SK-N-SH (cell line): Measurements from ENCODE around the gene MINDY4. TPM values are rescaled to one million over a fixed set of nuclear protein-coding genes. Genes with fewer than 3 reads are reported as not detected.

Experiments
- CTCF ChIA-PET: fragments of 300-600, 350-600 bp; formaldehyde crosslinking; extraction: SDS; loops from one replicate; lab custom pipeline; 2021; lab: Yijun Ruan, JAX
- POLR2A ChIA-PET: fragments of 350-600 bp; sonication (Branson Sonifier 250); formaldehyde crosslinking; extraction: SDS; loops from one replicate; lab custom pipeline; 2020; ENCODE audit warnings: antibody characterized with exemption, inconsistent platforms; lab: Yijun Ruan, JAX
- DNase-seq: peaks from one replicate; pipeline ENCODE4 v3.0.0; 2012
- H2AFZ ChIP-seq: fragments of 200-600 bp; sonication (generic); 2 replicates; pipeline ENCODE4 v1.8.1; 2016; ENCODE audit warnings: antibody characterized with exemption, mild to moderate bottlenecking, low read depth
- H3F3A ChIP-seq: fragments of 200-600 bp; sonication (generic); replicated peaks from 2 replicates; pipeline ENCODE3; 2016; ENCODE audit warnings: antibody characterized with exemption, mild to moderate bottlenecking; ENCODE audit not compliant: insufficient read depth
- H3K27ac ChIP-seq, 2 experiments: fragments of 200-500 bp in 1 of 2; fragments of 200-600 bp in 1 of 2; sonication (Bioruptor generic) in 1 of 2; sonication (generic), shearing (Covaris generic) in 1 of 2; 2 replicates each; pipeline versions ENCODE4 v1.5.1 to v1.6.1; 2014 to 2016; ENCODE audit warnings: low read depth in 2 of 2, inconsistent platforms in 1 of 2, low read length in 1 of 2, mild to moderate bottlenecking in 1 of 2, mixed read lengths in 1 of 2
- H3K27me3 ChIP-seq: fragments of 200-600 bp; sonication (generic), shearing (Covaris generic); 2 replicates; pipeline ENCODE4 v1.6.1; 2016; ENCODE audit warnings: mixed run types; ENCODE audit not compliant: insufficient read depth
- H3K36me3 ChIP-seq, 2 experiments: fragments of 200-500 bp in 1 of 2; fragments of 200-600 bp in 1 of 2; sonication (Bioruptor generic) in 1 of 2; sonication (generic) in 1 of 2; replicated peaks in 1 of 2; 2 replicates each; pipeline versions ENCODE3 to v1.5.1; 2014 to 2016; ENCODE audit warnings: low read length in 1 of 2, mild to moderate bottlenecking in 1 of 2; ENCODE audit not compliant: insufficient read depth in 2 of 2, control insufficient read depth in 1 of 2
- H3K4me1 ChIP-seq, 2 experiments: fragments of 200-500 bp in 1 of 2; fragments of 200-600 bp in 1 of 2; sonication (Bioruptor generic) in 1 of 2; sonication (generic), shearing (Covaris generic) in 1 of 2; 2 replicates each; pipeline versions ENCODE4 v1.5.1 to v1.6.1; 2014 to 2016; ENCODE audit warnings: low read depth in 1 of 2, low read length in 1 of 2, mixed run types in 1 of 2; ENCODE audit not compliant: insufficient read depth in 2 of 2, control insufficient read depth in 1 of 2
- H3K4me2 ChIP-seq: fragments of 200-600 bp; sonication (generic), shearing (Covaris generic); 2 replicates; pipeline ENCODE4 v1.6.1; 2017; ENCODE audit warnings: mixed run types
- H3K4me3 ChIP-seq, 2 experiments: fragments of 200-500 bp in 1 of 2; fragments of 200-600 bp in 1 of 2; sonication (Bioruptor generic) in 1 of 2; sonication (generic), shearing (Covaris generic) in 1 of 2; 2 replicates each; pipeline versions ENCODE4 v1.5.1 to v1.8.1; 2014 to 2016; ENCODE audit warnings: low read depth in 2 of 2, inconsistent platforms in 1 of 2, low read length in 1 of 2, mild to moderate bottlenecking in 1 of 2, mixed read lengths in 1 of 2, moderate library complexity in 1 of 2
- H3K79me2 ChIP-seq: fragments of 200-600 bp; sonication (generic); 2 replicates; pipeline ENCODE4 v1.8.1; 2017; ENCODE audit warnings: mild to moderate bottlenecking; ENCODE audit not compliant: insufficient read depth
- H3K9ac ChIP-seq: fragments of 200-600 bp; sonication (generic); 2 replicates; pipeline ENCODE4 v1.6.1; 2017; ENCODE audit warnings: mixed run types
- H3K9me2 ChIP-seq: fragments of 200-600 bp; sonication (generic); 2 replicates; pipeline ENCODE4 v1.6.1; 2017; ENCODE audit warnings: mixed run types
- H3K9me3 ChIP-seq: fragments of 200-600 bp; sonication (generic); 2 replicates; pipeline ENCODE4 v1.6.1; 2017; ENCODE audit warnings: mixed run types, mild to moderate bottlenecking, moderate library complexity
- H4K20me1 ChIP-seq: fragments of 200-600 bp; sonication (generic); 2 replicates; pipeline ENCODE4 v1.6.1; 2017; ENCODE audit warnings: mild to moderate bottlenecking, mixed run types; ENCODE audit not compliant: insufficient read depth
- CHD2 ChIP-seq: fragments of 150-350 bp; IDR thresholded peaks from 2 replicates; pipeline ENCODE4 v1.6.1; 2018; ENCODE audit warnings: low read length; ENCODE audit not compliant: partially characterized antibody
- CTCF ChIP-seq: fragments of 200-600 bp; sonication (generic); IDR thresholded peaks from 2 replicates; pipeline ENCODE4 v1.6.1; 2017; ENCODE audit warnings: antibody characterized with exemption, mild to moderate bottlenecking, moderate library complexity
- ELF1 ChIP-seq: IDR thresholded peaks from 2 replicates; pipeline ENCODE4 v1.4.0; 2012
- EP300 ChIP-seq, 2 experiments: IDR thresholded peaks; 2 replicates each; pipeline versions ENCODE4 v1.4.0 to v1.6.1; 2012; ENCODE audit warnings: borderline replicate concordance in 1 of 2, low read depth in 1 of 2, low read length in 1 of 2
- FOXJ3 ChIP-seq: sonication (generic); formaldehyde crosslinking; IDR thresholded peaks from 2 replicates; pipeline ENCODE4 v1.5.1; 2020; ENCODE audit warnings: mild to moderate bottlenecking, missing genetic modification reagents
- GABPA ChIP-seq: IDR thresholded peaks from 2 replicates; pipeline ENCODE4 v1.4.0; 2012; ENCODE audit warnings: low read depth, mild to moderate bottlenecking
- GATA2 ChIP-seq: sonication (generic); formaldehyde crosslinking; IDR thresholded peaks from 2 replicates; pipeline ENCODE4 v1.5.0; 2020; ENCODE audit warnings: mild to moderate bottlenecking, missing genetic modification reagents
- MEF2A ChIP-seq: IDR thresholded peaks from 2 replicates; pipeline ENCODE4 v1.4.0; 2012; ENCODE audit warnings: low read depth, borderline replicate concordance
- MXI1 ChIP-seq: IDR thresholded peaks from 2 replicates; pipeline ENCODE4 v1.6.1; 2012; ENCODE audit warnings: mild to moderate bottlenecking, low read depth, low read length, improper control_type of control experiment
- NFIC ChIP-seq: IDR thresholded peaks from 2 replicates; pipeline ENCODE4 v1.4.0; 2012; ENCODE audit warnings: borderline replicate concordance
- PBX3 ChIP-seq: IDR thresholded peaks from 2 replicates; pipeline ENCODE4; 2012
- POLR2AphosphoS5 ChIP-seq: IDR thresholded peaks from 2 replicates; pipeline ENCODE4 v1.6.1; 2012; ENCODE audit warnings: low read depth, low read length
- RCOR1 ChIP-seq: fragments of 150-350 bp; IDR thresholded peaks from 2 replicates; pipeline ENCODE4 v1.6.1; 2017; ENCODE audit warnings: antibody characterized with exemption, low read length
- REST ChIP-seq: IDR thresholded peaks from 2 replicates; pipeline ENCODE4 v1.6.1; 2012; ENCODE audit warnings: mild to moderate bottlenecking, low read depth, low read length, moderate library complexity
- RFX5 ChIP-seq: IDR thresholded peaks from 2 replicates; pipeline ENCODE4 v1.6.1; 2012; ENCODE audit warnings: mild to moderate bottlenecking, improper control_type of control experiment, low read length
- SMC3 ChIP-seq: IDR thresholded peaks from 2 replicates; pipeline ENCODE4 v1.6.1; 2012; ENCODE audit warnings: low read depth, low read length, improper control_type of control experiment
- USF1 ChIP-seq: IDR thresholded peaks from 2 replicates; pipeline ENCODE4 v1.4.0; 2012; ENCODE audit warnings: low read depth, borderline replicate concordance
- USF2 ChIP-seq: fragments of 150-350 bp; IDR thresholded peaks from 2 replicates; pipeline ENCODE4 v1.6.1; 2017; ENCODE audit warnings: antibody characterized with exemption, low read length, low read depth, borderline replicate concordance
- WGBS: methylation state at CpG from one replicate; pipeline ENCODE4 v1.1.6; 2017; ENCODE audit warnings: low lambda C conversion rate; 5-methylcytosine and 5-hydroxymethylcytosine counted together
- polyA plus RNA-seq, 3 experiments: library from polyadenylated mRNA; depleted of rRNA; stranded (reverse); fragments of >200 nt; gene quantifications; 2 replicates each; pipeline ENCODE4 v1.2.3, GENCODE V29; 2012

Gene MINDY4
- polyA plus RNA-seq, 1 of the 3 experiments (the other 2 are of a cell fraction): 1.8 TPM

- H3K9ac ChIP-seq: no peak overlapping the region
- no peak overlapping the region for H3K4me2 ChIP-seq
- H3K9me2 ChIP-seq: no peaks in the 10 kb centered on the region
- H3K27me3 ChIP-seq: no peaks in the 10 kb centered on the region
- WGBS: 94% methylated on average over 12 of the region's 12 CpGs
- no peak overlapping the region for H3K4me3 ChIP-seq
- peaks cover 3% of the 10 kb centered on the region for H3F3A ChIP-seq
- H3K9me3 ChIP-seq: no peaks in the 10 kb centered on the region
- no peak for TF ChIP-seq RFX5
- TF ChIP-seq CTCF: no peak
- no peak for TF ChIP-seq PBX3
- TF ChIP-seq USF2: no peak
- no peak for TF ChIP-seq SMC3
- no peak for TF ChIP-seq MEF2A
- no peak for TF ChIP-seq GABPA
- no peak for TF ChIP-seq POLR2AphosphoS5
- no peak for TF ChIP-seq EP300 (IDR thresholded peaks at IDR 0.05; ENCODE audit: borderline replicate concordance in 1 of 2, low read depth in 1 of 2, low read length in 1 of 2)
- TF ChIP-seq RCOR1: no peak
- no peak for TF ChIP-seq FOXJ3 (CRISPR knock-in tag)
- TF ChIP-seq NFIC: no peak
- no peak for TF ChIP-seq GATA2 (CRISPR knock-in tag)
- no peak for TF ChIP-seq REST
- no peak for TF ChIP-seq ELF1
- TF ChIP-seq USF1: no peak
- no peak for TF ChIP-seq CHD2
- TF ChIP-seq MXI1: no peak
- TF ChIP-seq, all 33 proteins: peak for 0
- ChIA-PET CTCF (interaction anchor here (0.8 to 1.9 kb wide), 5 partner anchors 9 to 318 kb away, joined by 3 to 10 read pairs (median 4); no protein-coding TSS in a partner anchor), POLR2A (no interaction called here)
- no peak for DNase-seq
- H3K36me3 ChIP-seq: peaks cover 0 to 2% of the 10 kb centered on the region in 2 experiments
- H3K79me2 ChIP-seq: no peaks in the 10 kb centered on the region
- H4K20me1 ChIP-seq: no peaks in the 10 kb centered on the region
- no peaks in the 10 kb centered on the region; a peak in 1 of 4 replicates for H3K4me1 ChIP-seq
- H2AFZ ChIP-seq: no peak overlapping the region
- no peak overlapping the region for H3K27ac ChIP-seq
Observed at GRCh38 chr7:30815951-30816644, 44.9 kb downstream of the MINDY4 start.
